Femur (tissue), 1 donor: ENCODE results near the gene CWC27.
"Not testable (repeated sequence)": the region's sequence is repeated elsewhere in the genome, so short reads cannot be mapped to it uniquely, and the experiment has no call there.

Experiments
- DNase-seq: peaks from one replicate; pipeline ENCODE4 v3.0.0-alpha.2; 2017

CWC27 gene

DNA sequence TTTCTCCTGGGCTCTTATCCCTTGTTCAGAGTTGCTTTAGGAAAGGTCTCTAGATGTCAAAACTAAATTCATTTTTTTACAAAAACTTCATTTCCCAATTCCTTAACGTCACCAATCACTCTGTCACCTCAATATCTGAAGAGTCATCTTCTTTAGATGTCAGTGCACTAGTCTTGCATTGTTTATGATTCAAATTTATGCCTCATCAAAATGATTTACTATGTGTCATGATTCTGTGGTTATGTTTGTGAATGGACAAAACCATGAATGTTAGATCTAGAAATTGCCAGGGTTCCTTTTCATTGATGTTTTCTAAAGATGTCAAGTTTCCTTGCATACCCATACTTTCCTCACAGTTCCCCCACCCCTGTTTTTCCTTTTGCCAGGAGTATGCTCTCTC is 21.5 kb downstream of the CWC27 start:
- no peak for DNase-seq

- no peak for DNase-seq
Measured at GRCh38 chr5:64792469-64792868, 23.7 kb downstream of the CWC27 start.

DNA sequence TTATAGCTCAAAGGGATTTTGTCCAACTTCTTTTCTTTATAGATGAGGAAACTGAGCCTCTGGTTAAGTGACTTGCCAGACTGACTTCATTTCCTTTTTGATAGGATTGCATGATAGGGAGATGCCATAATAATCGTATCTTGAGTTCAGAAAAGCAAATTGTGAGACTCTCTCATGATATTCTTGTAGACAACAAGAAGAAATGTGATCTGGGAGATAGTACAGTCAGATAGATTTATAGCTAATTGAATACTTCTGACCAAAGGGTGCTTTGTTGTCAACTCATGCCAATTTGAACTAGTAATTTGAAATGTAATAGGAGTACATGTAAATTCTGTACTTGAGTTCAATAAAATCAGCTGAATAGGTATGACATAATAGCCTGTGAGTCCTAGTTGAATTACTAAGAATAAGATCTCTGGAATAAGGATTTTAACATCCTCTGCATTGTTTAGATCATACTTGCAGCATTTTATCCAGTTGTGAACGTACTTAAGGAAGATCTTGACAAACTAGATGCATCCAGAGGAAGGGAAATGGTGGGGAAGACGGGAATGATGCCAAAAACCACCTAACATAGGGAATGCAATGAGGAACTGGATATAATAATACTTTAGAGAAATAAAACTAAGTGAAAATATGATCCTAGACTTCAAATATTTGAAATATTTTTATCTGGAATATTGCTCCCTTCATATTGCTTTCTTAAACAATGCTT is 25.5 kb downstream of the CWC27 start:
- DNase-seq = no peak

DNA sequence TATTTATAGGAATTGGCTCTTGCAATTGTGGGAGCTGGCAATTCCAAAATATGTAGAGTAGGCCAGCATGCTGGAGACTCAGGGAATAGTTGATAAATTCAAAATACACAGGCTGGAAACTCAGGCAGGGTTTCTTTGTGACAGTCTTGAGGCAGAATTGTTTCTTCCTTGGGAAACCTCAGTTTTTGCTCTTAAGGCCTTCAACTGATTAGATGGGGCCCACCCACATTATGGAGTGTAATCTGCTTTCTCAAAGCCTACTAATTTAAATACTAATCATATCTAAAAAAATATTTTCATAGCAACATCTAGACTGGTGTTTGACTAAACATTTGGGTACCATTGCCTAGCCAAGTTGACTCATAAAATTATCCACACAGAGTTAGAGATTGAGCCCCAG is 27.6 kb downstream of the CWC27 start:
- no peak for DNase-seq

DNA sequence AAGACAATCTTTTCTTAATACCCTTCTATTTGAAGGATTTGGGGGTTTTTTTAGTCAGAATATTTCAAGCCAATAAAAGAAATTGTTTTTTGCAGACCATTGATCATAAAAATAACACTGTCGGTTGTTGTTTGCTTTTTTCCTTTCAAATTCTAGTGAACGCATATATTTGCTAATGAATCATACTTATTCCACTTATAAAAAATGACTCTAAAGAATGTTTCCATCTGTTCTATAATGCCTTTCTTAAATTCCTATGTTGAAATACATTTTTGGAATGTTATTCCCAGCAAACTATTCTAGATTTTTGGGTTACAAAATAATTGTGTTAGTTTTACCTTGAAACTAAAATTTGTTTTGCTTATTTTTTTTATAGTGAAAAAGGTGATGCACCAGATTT is 32.2 kb downstream of the CWC27 start:
- no peak for DNase-seq

GRCh38 chr5:64806537-64806936 is 37.8 kb downstream of the CWC27 start:
- DNase-seq = no peak

GRCh38 chr5:64807520-64807919 is 38.8 kb downstream of the CWC27 start:
- no peak for DNase-seq

- no peak for DNase-seq
Measured at GRCh38 chr5:64811050-64811640, 42.4 kb downstream of the CWC27 start.

GRCh38 chr5:64814073-64814472 is 45.3 kb downstream of the CWC27 start:
- no peak for DNase-seq

GRCh38 chr5:64818245-64818644 is 49.5 kb downstream of the CWC27 start:
- DNase-seq = no peak

GRCh38 chr5:64819345-64819744 is 50.6 kb downstream of the CWC27 start:
- not testable (repeated sequence) for DNase-seq

DNA sequence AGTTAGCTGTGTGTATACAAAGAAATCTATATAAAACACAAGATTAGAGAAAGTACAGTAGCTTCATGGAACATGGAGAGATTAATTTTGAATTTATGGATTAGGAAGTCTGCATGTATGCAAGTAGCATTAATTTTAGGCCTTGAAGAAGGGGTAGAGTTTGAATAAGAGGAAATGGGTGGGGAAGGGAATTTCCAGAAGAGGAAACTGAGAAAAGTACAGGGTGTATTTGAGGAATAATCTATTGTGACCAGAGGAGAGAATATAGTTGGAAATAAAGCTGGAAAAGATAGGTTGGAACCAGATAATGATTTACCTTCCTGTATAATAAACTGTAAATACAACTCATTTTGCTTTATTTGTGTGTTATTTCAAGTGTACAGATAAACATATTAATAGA is 53.6 kb downstream of the CWC27 start:
- DNase-seq = no peak

GRCh38 chr5:64826541-64826940 is 57.8 kb downstream of the CWC27 start:
- no peak for DNase-seq

- no peak for DNase-seq
Measured at GRCh38 chr5:64827703-64828102, 59.0 kb downstream of the CWC27 start.

GRCh38 chr5:64830650-64831049 is 61.9 kb downstream of the CWC27 start:
- DNase-seq = not testable (repeated sequence)

GRCh38 chr5:64831996-64832395 is 63.3 kb downstream of the CWC27 start:
- no peak for DNase-seq

DNA sequence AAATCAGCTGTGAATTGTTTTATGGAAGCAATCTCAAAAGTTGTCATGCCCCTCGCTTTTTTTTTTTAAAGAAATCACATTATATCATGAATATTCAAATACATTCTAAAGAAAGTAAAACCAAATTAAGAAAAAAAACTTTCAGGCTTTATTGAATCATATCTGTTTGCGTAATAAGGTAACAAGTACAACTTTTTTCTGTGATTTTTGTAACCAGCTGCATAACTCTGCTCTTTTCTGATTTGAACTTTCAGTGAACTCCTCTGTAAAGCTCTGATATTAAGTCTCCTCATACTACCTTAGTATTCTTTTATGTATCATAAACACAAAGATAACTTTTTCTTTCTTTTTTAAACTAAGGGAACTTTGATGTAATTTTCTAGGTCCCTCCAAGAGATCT is 65.3 kb downstream of the CWC27 start:
- DNase-seq = no peak

DNA sequence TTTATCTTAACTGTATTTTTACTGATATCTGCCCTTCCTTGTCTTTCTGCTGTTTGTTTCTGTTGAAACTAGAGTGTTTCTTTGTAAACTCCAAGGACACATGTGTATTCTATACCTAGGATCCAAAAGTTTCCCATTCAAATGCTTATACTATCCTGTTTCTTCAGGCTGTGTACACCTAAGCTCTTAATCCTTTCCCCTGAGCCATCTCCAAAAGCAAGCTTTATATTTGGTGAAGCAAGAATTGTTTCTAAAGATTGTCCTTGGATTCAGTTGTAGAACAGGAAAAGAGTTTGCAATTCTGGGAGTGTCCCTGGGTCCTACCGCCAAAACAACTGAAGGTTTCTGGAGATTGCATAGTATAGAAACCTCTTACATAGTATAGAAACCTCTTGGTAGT is 65.9 kb downstream of the CWC27 start:
- DNase-seq = no peak

GRCh38 chr5:64835266-64835665 is 66.5 kb downstream of the CWC27 start:
- DNase-seq = no peak

DNA sequence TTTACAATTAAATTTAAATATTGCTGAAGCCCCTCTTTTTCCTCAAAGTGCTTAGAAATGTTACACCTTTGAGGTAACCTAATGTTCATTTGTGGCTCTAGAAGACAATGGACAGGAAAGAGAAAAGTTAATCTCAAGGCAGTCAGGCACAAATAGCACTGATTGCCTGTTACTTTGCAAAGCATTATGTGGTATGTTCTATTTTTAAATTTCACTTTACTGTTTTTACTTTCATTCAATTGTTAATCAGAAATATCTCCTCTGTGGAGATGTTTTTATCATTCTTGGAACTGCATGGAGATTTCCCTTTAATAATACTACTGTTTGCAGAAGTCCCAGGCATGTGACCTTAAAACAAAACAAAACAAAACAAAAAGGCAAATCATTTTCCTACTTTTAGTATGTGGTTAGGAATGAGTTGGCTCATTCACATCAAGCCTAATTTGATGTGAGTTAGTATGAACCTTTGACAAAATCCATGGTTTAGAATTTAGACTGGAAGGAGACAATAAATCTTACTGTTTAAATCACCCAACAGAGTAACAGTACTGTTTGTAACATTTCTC is 67.5 kb downstream of the CWC27 start:
- no peak for DNase-seq

DNA sequence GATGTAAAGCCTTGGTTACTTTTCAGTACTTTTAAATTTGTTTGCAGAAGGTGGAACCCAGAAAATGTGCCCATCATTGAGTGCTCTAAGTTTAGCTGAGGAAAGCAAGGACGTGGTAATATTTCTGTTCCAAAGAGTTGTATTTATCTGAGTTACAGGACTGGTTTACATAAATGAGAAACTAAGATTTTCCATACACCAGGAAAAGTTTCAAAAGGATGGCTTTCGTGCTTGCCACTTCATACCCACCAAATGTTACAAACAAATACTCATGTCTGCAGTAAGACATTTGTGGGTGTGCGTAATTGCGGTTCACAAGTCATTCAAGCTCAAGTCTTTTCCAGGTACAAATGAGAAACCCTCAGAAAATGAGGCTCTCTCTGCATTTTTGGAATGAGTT is 68.1 kb downstream of the CWC27 start:
- DNase-seq = no peak

DNA sequence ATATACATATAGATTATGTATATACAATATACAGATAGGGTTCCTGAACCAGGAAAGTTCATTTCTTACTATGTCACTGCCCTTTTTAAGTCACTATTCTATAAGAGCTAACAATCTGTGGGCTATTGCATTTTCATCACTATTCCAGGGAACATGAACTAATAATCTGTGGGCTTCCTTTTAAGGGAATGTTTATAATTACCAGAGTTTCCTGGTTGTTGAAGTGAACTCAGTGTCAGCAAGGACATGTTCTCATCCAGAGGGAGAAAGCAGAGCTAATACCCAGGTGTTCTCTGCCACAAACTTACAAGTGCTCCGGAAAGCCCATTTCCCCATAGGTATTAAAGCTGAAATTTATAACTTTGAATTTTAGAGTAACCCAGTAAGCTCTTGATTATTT is 69.6 kb downstream of the CWC27 start:
- no peak for DNase-seq

DNA sequence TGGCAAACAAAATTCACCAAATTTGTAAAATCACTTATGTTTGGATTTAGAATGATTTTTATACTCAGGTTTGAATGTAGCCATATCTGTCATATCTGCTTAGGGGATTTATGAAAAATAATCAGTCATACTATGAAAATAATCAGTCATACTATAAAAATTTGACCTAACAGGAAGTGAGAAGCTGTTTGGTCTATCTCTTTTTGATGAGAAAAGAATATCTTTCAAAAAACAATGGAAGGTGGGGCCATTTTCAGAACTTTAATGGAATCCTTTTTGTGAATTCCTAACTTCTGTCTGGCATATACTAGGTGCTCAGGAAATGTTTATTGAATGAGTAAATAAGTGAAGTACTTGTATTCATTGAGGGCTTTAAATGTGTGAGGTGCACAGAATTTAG is 70.1 kb downstream of the CWC27 start:
- no peak for DNase-seq

DNA sequence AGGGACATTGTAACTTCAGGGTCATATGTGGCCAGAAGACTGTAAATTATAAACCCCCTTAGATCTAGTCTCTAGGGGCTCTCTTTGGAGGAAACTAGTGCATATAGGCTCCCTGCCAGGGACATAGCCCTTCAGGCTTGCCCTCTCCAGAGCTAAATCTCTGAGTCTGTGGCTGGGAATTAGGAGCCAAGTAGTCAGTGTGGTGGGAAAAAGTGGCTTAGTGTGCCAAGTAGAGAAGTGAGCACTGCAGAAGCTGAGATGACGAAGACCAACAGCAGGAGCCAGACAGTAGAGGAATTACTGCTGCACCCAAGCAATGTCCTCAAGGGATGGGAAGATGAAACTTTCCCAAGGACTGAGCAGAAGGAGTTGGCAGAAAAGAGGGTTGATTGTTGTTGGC is 71.2 kb downstream of the CWC27 start:
- DNase-seq = no peak

- no peak for DNase-seq
Measured at GRCh38 chr5:64840958-64841357, 72.2 kb downstream of the CWC27 start.
